Pericardium fibroblast (primary cell): ENCODE data around the gene LTK. TPM values are rescaled to one million over a fixed set of nuclear protein-coding genes. Genes with fewer than 3 reads are reported as not detected.

Experiments
- total RNA-seq: library from RNA; depleted of rRNA; stranded (reverse); fragments of >200 nt; gene quantifications from 2 replicates; pipeline ENCODE4 v1.2.3, GENCODE V29; 2015

The LTK gene
- total RNA-seq = not detected in 2 replicates

DNA sequence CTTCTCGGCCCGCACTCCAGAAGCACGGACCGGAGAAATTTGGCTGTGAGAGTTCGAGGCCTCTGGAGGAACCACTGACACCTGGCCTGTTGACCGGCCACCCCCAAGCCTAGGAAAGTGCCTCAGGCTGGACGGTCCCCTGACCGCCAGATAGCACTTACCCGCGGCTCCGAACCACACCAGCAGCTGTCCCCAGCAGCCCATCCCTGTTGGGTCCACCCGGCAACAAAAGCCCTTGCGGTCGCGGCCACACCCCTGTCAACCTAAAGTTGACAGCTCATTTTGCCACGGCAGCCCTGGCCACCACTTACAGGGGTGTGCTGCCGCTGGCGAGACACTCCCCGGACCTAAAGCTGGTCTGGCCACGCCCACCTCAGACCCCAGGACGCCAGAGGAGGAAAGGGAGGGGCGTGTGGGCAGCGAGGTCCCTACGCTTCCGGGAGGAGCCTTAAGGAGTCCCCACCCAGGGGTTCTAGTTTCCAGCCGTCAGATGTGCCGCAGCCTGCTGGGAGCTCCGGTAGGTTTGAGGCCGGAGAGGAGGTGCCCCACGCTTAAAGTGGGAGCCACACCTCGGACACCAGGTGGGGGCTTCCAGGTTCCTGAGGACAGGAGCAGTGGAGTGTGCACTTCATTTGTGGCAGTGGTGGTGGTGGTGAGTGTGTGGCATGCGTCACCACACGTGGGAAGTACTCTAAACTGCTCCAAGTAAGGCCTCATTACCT is at the start of gene LTK:
Gene LTK (minus strand): TSS at position 322 of the 722 bp plus-strand sequence. CDS start 118 bp downstream, at position 204.

GRCh38 chr15:41558400-41559238 is 45.0 kb upstream of the LTK start, which contains the start of gene TYRO3:
TYRO3 (plus strand) TSS chr15:41559212; CDS start chr15:41559258, 46 bp downstream.

GRCh38 chr15:41493205-41493901 is 20.3 kb downstream of the LTK start, which contains the start of gene ITPKA:
ITPKA (plus strand) TSS chr15:41493874; CDS start chr15:41493928, 54 bp downstream.

Other genes with a start within 250 kb of the LTK start
- gene OIP5, start 181.2 kb downstream of the LTK start, total RNA-seq = 0.58 TPM in 1 of 2 replicates, not detected in the other
- 10.1 and 10.9 TPM in 2 replicates for gene NUSAP1, start 180.9 kb downstream of the LTK start, total RNA-seq
- gene NDUFAF1, start 111.3 kb downstream of the LTK start, total RNA-seq = 9.9 and 27.1 TPM in 2 replicates
- 12.9 and 28.1 TPM in 2 replicates for gene RTF1, start 96.7 kb downstream of the LTK start, total RNA-seq
- 2.8 and 4.8 TPM in 2 replicates for gene ITPKA, start 20.0 kb downstream of the LTK start, total RNA-seq
- 19.8 and 21.6 TPM in 2 replicates for gene RPAP1, start 30.4 kb upstream of the LTK start, total RNA-seq
- gene TYRO3, start 45.4 kb upstream of the LTK start, total RNA-seq = 15.4 and 24.0 TPM in 2 replicates
- gene MGA, start 146.6 kb upstream of the LTK start, total RNA-seq = 11.3 and 14.2 TPM in 2 replicates